Aorta (tissue), 5 donors: ENCODE measurements around the gene INKA1. TPM values are rescaled to one million over a fixed set of nuclear protein-coding genes. Genes with fewer than 3 reads are reported as not detected.
"Not testable (repeated sequence)": the region's sequence is repeated elsewhere in the genome, so short reads cannot be mapped to it uniquely, and the experiment has no call there.

Source experiments
- ATAC-seq: fragments of 200-7000 bp; cut with Tn5 transposase; one replicate; pipeline ENCODE4 v1.9.1; 2022; ENCODE audit warnings: moderate library complexity; ENCODE audit not compliant: low FRiP score
- DNase-seq, 2 donors: peaks; one replicate each; pipeline ENCODE4 v3.0.0-alpha.2; 2020
- H3K27ac ChIP-seq, 2 donors: one replicate each; pipeline ENCODE4 v1.5.1; 2013; ENCODE audit warnings: low read length in 2 of 2, mild to moderate bottlenecking in 2 of 2, moderate library complexity in 2 of 2, control low read depth in 1 of 2, inconsistent platforms in 1 of 2, low read depth in 1 of 2
- H3K27me3 ChIP-seq, 2 donors: one replicate each; pipeline ENCODE4 v1.6.1; 2013; ENCODE audit warnings: control low read depth in 1 of 2, low read length in 1 of 2, mild to moderate bottlenecking in 1 of 2, moderate library complexity in 1 of 2; ENCODE audit not compliant: insufficient read depth in 2 of 2, control insufficient read depth in 1 of 2
- H3K36me3 ChIP-seq, 2 donors: one replicate each; pipeline ENCODE4 v1.6.1; 2013; ENCODE audit warnings: control low read depth in 1 of 2, low read length in 1 of 2, mild to moderate bottlenecking in 1 of 2; ENCODE audit not compliant: insufficient read depth in 2 of 2, control insufficient read depth in 1 of 2
- H3K4me1 ChIP-seq, 2 donors: one replicate each; pipeline ENCODE4 v1.6.1; 2013; ENCODE audit warnings: low read length in 2 of 2, control low read depth in 1 of 2, mild to moderate bottlenecking in 1 of 2, moderate library complexity in 1 of 2; ENCODE audit not compliant: insufficient read depth in 2 of 2, control insufficient read depth in 1 of 2
- H3K4me3 ChIP-seq, 2 donors: one replicate each; pipeline ENCODE4 v1.5.1; 2013; ENCODE audit warnings: low read length in 2 of 2, control low read depth in 1 of 2, mild to moderate bottlenecking in 1 of 2
- H3K9me3 ChIP-seq: one replicate; pipeline ENCODE4 v1.6.1; 2013; ENCODE audit warnings: mild to moderate bottlenecking, low read length; ENCODE audit not compliant: control insufficient read depth
- WGBS, 2 donors: extraction: QIAGEN DNeasy Blood & Tissue Kit; methylation state at CpG; one replicate each; pipeline ENCODE4 v1.1.7; 2013; 5-methylcytosine and 5-hydroxymethylcytosine counted together
- intact Hi-C, 2 donors: fragments of 100-400 bp; cut with DNase I; formaldehyde crosslinking; loops; one replicate each; pipeline versions ENCODE4 v1.14.2 to v1.15.0; 2022
- polyA plus RNA-seq, 2 donors: library from polyadenylated mRNA; stranded (reverse); fragments of 200-250 nt; gene quantifications; one replicate each; pipeline ENCODE4 v1.2.3, GENCODE V29; 2013
- total RNA-seq, 2 donors: library from RNA; stranded (reverse); fragmentation: NEBNext Ultra II Directional; extraction: Animal tissue kit (Norgen Biotek cat#: 25700); gene quantifications; one replicate each; pipeline ENCODE4 v1.2.1, GENCODE V29; 2021
- donor health status: healthy with polysubstance abuse.
- donor health status: Bipolar disorder and iron deficiency.
- donor health status: DM: no; HTN: no; CAD: no.
- donor health status: DM: no; HTN: no; CAD: no.
- donor health status: DM: yes; HTN: yes; CAD: no.

The INKA1 gene
- total and polyA plus RNA-seq, 4 donors = 5.5 to 12.2 (median 10.5) TPM

- H3K36me3 ChIP-seq = peaks cover 0 to 1% of the 10 kb centered on the region in 2 donors
- intact Hi-C loops = no loop called here
These were observed 9.9 kb downstream of the INKA1 start for GRCh38 chr3:49812916-49813496.

GRCh38 chr3:49813497-49814174, 10.6 kb downstream of the INKA1 start, which contains the start of gene UBA7:
TSS of gene UBA7 (minus strand) at chr3:49813953. CDS start at chr3:49813787, 166 bp downstream.
- Histone ChIP-seq H3K4me3 (peak within 1 kb of the TSS; percentile 35 to 41), H3K36me3 (peaks cover 0 to 1% of the 10 kb centered on the region in 2 donors), H3K9me3 (no peaks in the 10 kb centered on the region), H3K27me3 (no peaks in the 10 kb centered on the region), H3K4me1 (no peaks in the 10 kb centered on the region), H3K27ac (peak within 1 kb of the TSS in 1 of 2 donors; percentile 82)
- DNase-seq (peak in 1 of 2 donors; percentile 72), ATAC-seq (peak; percentile 86)
- intact Hi-C loops = no loop called here
- 5 to 9% methylated on average over 9 of the region's 9 CpGs for WGBS, 2 donors

More at GRCh38 chr3:49812916-49813496, 9.9 kb downstream of the INKA1 start:
- Histone ChIP-seq H3K4me1 (no peaks in the 10 kb centered on the region), H3K27me3 (no peaks in the 10 kb centered on the region), H3K27ac (peak overlapping the region in 1 of 2 donors; percentile 82), H3K9me3 (no peaks in the 10 kb centered on the region), H3K4me3 (peak overlapping the region; percentile 35 to 41)
- ATAC-seq = no peak
- DNase-seq = no peak
- WGBS, 2 donors = 12% methylated on average over 9 of the region's 9 CpGs

- H3K36me3 ChIP-seq, H3K27me3 ChIP-seq, H3K4me3 ChIP-seq, H3K27ac ChIP-seq, intact Hi-C loops, DNase-seq, H3K4me1 ChIP-seq, H3K9me3 ChIP-seq, ATAC-seq: not testable (repeated sequence)
- WGBS, 2 donors = 82 to 94% methylated on average over 3 of the region's 3 CpGs
These were observed 20.1 kb downstream of the INKA1 start for GRCh38 chr3:49823131-49823530.

GRCh38 chr3:49826016-49826415, 23.0 kb downstream of the INKA1 start:
- no peak for DNase-seq
- no peaks in the 10 kb centered on the region for H3K27me3 ChIP-seq
- 75 to 88% methylated on average over 6 of the region's 6 CpGs for WGBS, 2 donors
- no peaks in the 10 kb centered on the region for H3K9me3 ChIP-seq
- no peak overlapping the region for H3K27ac ChIP-seq
- H3K4me1 ChIP-seq = no peaks in the 10 kb centered on the region
- H3K4me3 ChIP-seq = no peak overlapping the region
- no peak for ATAC-seq
- intact Hi-C loops = no loop called here
- H3K36me3 ChIP-seq = no peaks in the 10 kb centered on the region

GRCh38 chr3:49831341-49831740, 28.3 kb downstream of the INKA1 start:
- Histone ChIP-seq H3K4me3 (no peak overlapping the region), H3K27ac (no peak overlapping the region), H3K27me3 (no peaks in the 10 kb centered on the region), H3K4me1 (no peaks in the 10 kb centered on the region), H3K9me3 (no peaks in the 10 kb centered on the region), H3K36me3 (no peaks in the 10 kb centered on the region)
- ATAC-seq = no peak
- 76 to 88% methylated on average over 3 of the region's 3 CpGs for WGBS, 2 donors
- DNase-seq = no peak
- intact Hi-C loops = loop anchor here in 1 of 2 donors (10.0 kb wide), 1 partner anchor 127 kb away; no protein-coding TSS in a partner anchor

- peak; percentile 87 to 93 for DNase-seq
- peak; percentile 86 for ATAC-seq
- no peaks in the 10 kb centered on the region for H3K9me3 ChIP-seq
These were observed 36.2 kb downstream of the INKA1 start for GRCh38 chr3:49839193-49839809.

GRCh38 chr3:49840388-49840787, 37.3 kb downstream of the INKA1 start:
- no peak overlapping the region for H3K27ac ChIP-seq
- no peaks in the 10 kb centered on the region for H3K27me3 ChIP-seq
- intact Hi-C loops = no loop called here
- DNase-seq = no peak
- H3K9me3 ChIP-seq = no peaks in the 10 kb centered on the region
- no peak overlapping the region for H3K4me3 ChIP-seq
- no peaks in the 10 kb centered on the region for H3K36me3 ChIP-seq
- ATAC-seq = no peak
- WGBS, 2 donors = 50 to 79% methylated on average over 2 of the region's 2 CpGs
- H3K4me1 ChIP-seq = no peaks in the 10 kb centered on the region

More at GRCh38 chr3:49839193-49839809, 36.2 kb downstream of the INKA1 start:
- H3K4me3 ChIP-seq = no peak overlapping the region
- intact Hi-C loops = loop anchor here (1.0 to 10.0 kb wide), 5 partner anchors 36 to 137 kb away; partner anchors contain the start of gene INKA1 (in 1 of the 2)
- peak overlapping the region in 1 of 2 donors; percentile 3 for H3K27ac ChIP-seq
- WGBS, 2 donors = 45 to 49% methylated on average over 6 of the region's 6 CpGs
- H3K4me1 ChIP-seq = no peaks in the 10 kb centered on the region
- no peaks in the 10 kb centered on the region for H3K36me3 ChIP-seq
- no peaks in the 10 kb centered on the region for H3K27me3 ChIP-seq

GRCh38 chr3:49841126-49841696, 38.1 kb downstream of the INKA1 start:
- H3K4me3 ChIP-seq = no peak overlapping the region
- intact Hi-C loops = no loop called here
- H3K36me3 ChIP-seq = no peaks in the 10 kb centered on the region
- ATAC-seq (no peak), DNase-seq (no peak)
- H3K27me3 ChIP-seq = no peaks in the 10 kb centered on the region
- H3K27ac ChIP-seq = no peak overlapping the region
- H3K4me1 ChIP-seq = no peaks in the 10 kb centered on the region
- H3K9me3 ChIP-seq = no peaks in the 10 kb centered on the region
